Measurements from ENCODE around the gene SNRNP200.

DNA sequence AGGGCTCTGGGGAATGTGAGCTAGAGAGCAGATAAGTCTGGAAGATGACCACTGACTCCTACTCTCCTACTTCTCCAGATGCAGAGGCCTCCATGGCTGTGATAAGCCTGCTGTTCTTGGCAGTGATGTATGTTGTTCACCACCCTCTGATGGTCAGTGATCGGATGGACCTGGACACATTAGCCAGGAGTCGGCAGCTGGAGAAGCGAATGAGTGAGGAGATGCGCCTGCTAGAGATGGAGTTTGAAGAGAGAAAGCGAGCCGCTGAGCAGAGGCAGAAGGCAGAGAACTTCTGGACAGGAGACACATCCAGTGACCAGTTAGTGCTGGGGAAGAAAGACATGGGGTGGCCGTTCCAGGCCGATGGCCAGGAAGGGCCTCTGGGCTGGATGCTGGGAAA is 21.2 kb upstream of the SNRNP200 start:
- TF ChIP-seq, protein P1, sequence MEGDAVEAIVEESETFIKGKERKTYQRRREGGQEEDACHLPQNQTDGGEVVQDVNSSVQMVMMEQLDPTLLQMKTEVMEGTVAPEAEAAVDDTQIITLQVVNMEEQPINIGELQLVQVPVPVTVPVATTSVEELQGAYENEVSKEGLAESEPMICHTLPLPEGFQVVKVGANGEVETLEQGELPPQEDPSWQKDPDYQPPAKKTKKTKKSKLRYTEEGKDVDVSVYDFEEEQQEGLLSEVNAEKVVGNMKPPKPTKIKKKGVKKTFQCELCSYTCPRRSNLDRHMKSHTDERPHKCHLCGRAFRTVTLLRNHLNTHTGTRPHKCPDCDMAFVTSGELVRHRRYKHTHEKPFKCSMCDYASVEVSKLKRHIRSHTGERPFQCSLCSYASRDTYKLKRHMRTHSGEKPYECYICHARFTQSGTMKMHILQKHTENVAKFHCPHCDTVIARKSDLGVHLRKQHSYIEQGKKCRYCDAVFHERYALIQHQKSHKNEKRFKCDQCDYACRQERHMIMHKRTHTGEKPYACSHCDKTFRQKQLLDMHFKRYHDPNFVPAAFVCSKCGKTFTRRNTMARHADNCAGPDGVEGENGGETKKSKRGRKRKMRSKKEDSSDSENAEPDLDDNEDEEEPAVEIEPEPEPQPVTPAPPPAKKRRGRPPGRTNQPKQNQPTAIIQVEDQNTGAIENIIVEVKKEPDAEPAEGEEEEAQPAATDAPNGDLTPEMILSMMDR (IDR thresholded peaks at IDR 0.05) = no peak
- TF ChIP-seq POLR2AphosphoS5 (IDR thresholded peaks at IDR 0.05) (no peak), POLR2A (IDR thresholded peaks at IDR 0.05) (no peak), EP300 (IDR thresholded peaks at IDR 0.05) (no peak)
